Upper lobe of left lung (tissue), 6 donors: Measurements from ENCODE around the gene PHF20. TPM values are rescaled to one million over a fixed set of nuclear protein-coding genes. Genes with fewer than 3 reads are reported as not detected.
"Not testable (repeated sequence)": the region's sequence is repeated elsewhere in the genome, so short reads cannot be mapped to it uniquely, and the experiment has no call there.

ENCODE experiments used
- ATAC-seq, 2 donors: fragments of 200-7000 bp; cut with Tn5 transposase; one replicate each; pipeline ENCODE4 v1.9.1; 2022; ENCODE audit warnings: mild to moderate bottlenecking in 2 of 2, moderate library complexity in 2 of 2; ENCODE audit not compliant: low FRiP score in 2 of 2
- DNase-seq, 2 donors: peaks; one replicate each; pipeline ENCODE4 v3.0.0-alpha.2; 2019 to 2020
- H3K27ac ChIP-seq, 4 donors: fragments of 200-600 bp; sonication (generic); one replicate each; pipeline ENCODE4 v1.5.1; 2016 to 2019
- H3K27me3 ChIP-seq, 4 donors: fragments of 200-600 bp; sonication (generic); one replicate each; pipeline ENCODE4 v1.5.1; 2017 to 2019
- H3K36me3 ChIP-seq, 4 donors: fragments of 200-600 bp; sonication (generic); one replicate each; pipeline ENCODE4 v1.5.1; 2016 to 2019
- H3K4me1 ChIP-seq, 4 donors: fragments of 200-600 bp; sonication (generic); one replicate each; pipeline ENCODE4 v1.5.1; 2018 to 2019
- H3K4me3 ChIP-seq, 4 donors: fragments of 200-600 bp; sonication (generic); one replicate each; pipeline ENCODE4 v1.5.1; 2017 to 2019; ENCODE audit warnings: mild to moderate bottlenecking in 2 of 4, moderate library complexity in 1 of 4
- H3K9me3 ChIP-seq, 4 donors: fragments of 200-600 bp; sonication (generic); one replicate each; pipeline ENCODE4 v1.5.1; 2018 to 2019
- EP300 ChIP-seq, 4 donors: sonication (generic); formaldehyde crosslinking; IDR thresholded peaks; one replicate each; pipeline ENCODE4 v1.5.1; 2017; ENCODE audit warnings: antibody characterized with exemption in 4 of 4, control low read depth in 2 of 4
- POLR2A ChIP-seq, 4 donors: fragments of 450-650 bp; IDR thresholded peaks; one replicate each; pipeline ENCODE4 v1.5.1; 2016 to 2017; ENCODE audit warnings: antibody characterized with exemption in 4 of 4, mild to moderate bottlenecking in 2 of 4
- POLR2AphosphoS5 ChIP-seq, 2 donors: sonication (generic); formaldehyde crosslinking; IDR thresholded peaks; one replicate each; pipeline ENCODE4 v1.5.1; 2017; ENCODE audit warnings: antibody characterized with exemption in 2 of 2
- WGBS, 2 donors: methylation state at CpG; one replicate each; pipeline ENCODE4 v1.1.5; 2017 to 2018; 5-methylcytosine and 5-hydroxymethylcytosine counted together
- total RNA-seq, 6 donors: library from RNA; depleted of rRNA in 4 of 6; stranded (reverse); fragments of >200 nt in 4 of 6; gene quantifications; one replicate each; pipeline versions ENCODE4 v1.1.0 to v1.2.1, GENCODE V29; 2016 to 2021
- TF ChIP-seq, protein P1 (sequence below), 6 experiments: fragments of 450-650 bp in 4 of 6; fragments of 200-600 bp in 2 of 6; sonication (generic) in 2 of 6; IDR thresholded peaks; one replicate each; pipeline ENCODE4 v1.5.1; 2016 to 2019; ENCODE audit warnings: antibody characterized with exemption in 6 of 6
- donor health status: DM: no; HTN: no; CAD: no; lungs with moderate emphysema.
- donor health status: DM: no; HTN: yes; CAD: no; lungs with severe emphysema.

Gene PHF20
- total RNA-seq, 6 donors from 2014 or later: 29.9 to 65.9 (median 42.5) TPM

DNA sequence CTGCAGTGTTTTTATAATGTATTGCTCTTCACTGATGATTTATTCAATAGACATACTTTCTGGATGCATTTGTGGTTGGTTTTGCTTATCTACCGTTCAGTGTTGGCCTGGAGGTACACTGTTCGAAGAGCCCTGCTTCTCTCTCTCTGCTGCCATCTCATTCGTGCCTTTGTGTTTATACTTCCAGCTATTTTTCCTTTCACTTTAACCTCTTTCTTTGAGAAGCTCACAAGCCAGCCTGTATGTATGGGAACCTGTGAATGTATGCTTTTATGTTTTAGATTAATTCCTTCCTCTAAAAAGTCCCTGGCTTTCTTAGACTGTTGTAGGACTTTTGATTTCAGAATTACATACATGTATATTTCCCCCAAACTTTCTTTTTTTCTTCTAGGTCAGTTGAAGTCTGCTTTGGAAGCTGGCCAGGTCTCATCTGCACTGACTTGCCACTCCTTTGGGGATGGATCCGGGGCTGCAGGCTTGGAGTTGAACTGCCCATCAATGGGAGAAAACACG is 99.5 kb downstream of the PHF20 start:
- no peaks in the 10 kb centered on the region for H3K27me3 ChIP-seq
- H3K36me3 ChIP-seq: peaks cover 0 to 15% (median 4%) of the 10 kb centered on the region in 4 donors
- H3K4me3 ChIP-seq: no peak overlapping the region
- no peak for TF ChIP-seq POLR2AphosphoS5 (IDR thresholded peaks at IDR 0.05)
- TF ChIP-seq POLR2A (IDR thresholded peaks at IDR 0.05): no peak
- TF ChIP-seq EP300 (IDR thresholded peaks at IDR 0.05): no peak
- TF ChIP-seq, protein P1, sequence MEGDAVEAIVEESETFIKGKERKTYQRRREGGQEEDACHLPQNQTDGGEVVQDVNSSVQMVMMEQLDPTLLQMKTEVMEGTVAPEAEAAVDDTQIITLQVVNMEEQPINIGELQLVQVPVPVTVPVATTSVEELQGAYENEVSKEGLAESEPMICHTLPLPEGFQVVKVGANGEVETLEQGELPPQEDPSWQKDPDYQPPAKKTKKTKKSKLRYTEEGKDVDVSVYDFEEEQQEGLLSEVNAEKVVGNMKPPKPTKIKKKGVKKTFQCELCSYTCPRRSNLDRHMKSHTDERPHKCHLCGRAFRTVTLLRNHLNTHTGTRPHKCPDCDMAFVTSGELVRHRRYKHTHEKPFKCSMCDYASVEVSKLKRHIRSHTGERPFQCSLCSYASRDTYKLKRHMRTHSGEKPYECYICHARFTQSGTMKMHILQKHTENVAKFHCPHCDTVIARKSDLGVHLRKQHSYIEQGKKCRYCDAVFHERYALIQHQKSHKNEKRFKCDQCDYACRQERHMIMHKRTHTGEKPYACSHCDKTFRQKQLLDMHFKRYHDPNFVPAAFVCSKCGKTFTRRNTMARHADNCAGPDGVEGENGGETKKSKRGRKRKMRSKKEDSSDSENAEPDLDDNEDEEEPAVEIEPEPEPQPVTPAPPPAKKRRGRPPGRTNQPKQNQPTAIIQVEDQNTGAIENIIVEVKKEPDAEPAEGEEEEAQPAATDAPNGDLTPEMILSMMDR (IDR thresholded peaks at IDR 0.05): no peak
- DNase-seq (no peak), ATAC-seq (peak in 1 of 2 donors; percentile 45)
- peak overlapping the region in 2 of 4 donors; percentile 9 to 58 for H3K27ac ChIP-seq
- WGBS, 2 donors: 43 to 48% methylated on average over 5 of the region's 5 CpGs
- H3K9me3 ChIP-seq: no peaks in the 10 kb centered on the region
- H3K4me1 ChIP-seq: peaks cover 0 to 4% (median 0%) of the 10 kb centered on the region in 4 donors

- peaks cover 0 to 10% (median 4%) of the 10 kb centered on the region in 4 donors for H3K36me3 ChIP-seq
- TF ChIP-seq POLR2A (IDR thresholded peaks at IDR 0.05): no peak
- no peak for TF ChIP-seq EP300 (IDR thresholded peaks at IDR 0.05)
- TF ChIP-seq POLR2AphosphoS5 (IDR thresholded peaks at IDR 0.05): no peak
- TF ChIP-seq, protein P1 (IDR thresholded peaks at IDR 0.05): no peak
- H3K9me3 ChIP-seq: no peaks in the 10 kb centered on the region
- no peak for ATAC-seq
- H3K4me1 ChIP-seq: peaks cover 0 to 2% (median 0%) of the 10 kb centered on the region in 4 donors
- no peaks in the 10 kb centered on the region for H3K27me3 ChIP-seq
- no peak overlapping the region for H3K4me3 ChIP-seq
- H3K27ac ChIP-seq: no peak overlapping the region
- WGBS, 2 donors: 88 to 91% methylated on average over 3 of the region's 3 CpGs
- DNase-seq: no peak
Observed at GRCh38 chr20:35876033-35876320, 104.2 kb downstream of the PHF20 start.

GRCh38 chr20:35877611-35878010 is 105.8 kb downstream of the PHF20 start:
- TF ChIP-seq POLR2A (IDR thresholded peaks at IDR 0.05): no peak
- DNase-seq (no peak), ATAC-seq (no peak)
- Histone ChIP-seq H3K27me3 (no peaks in the 10 kb centered on the region), H3K9me3 (no peaks in the 10 kb centered on the region), H3K36me3 (peaks cover 0 to 10% (median 2%) of the 10 kb centered on the region in 4 donors), H3K4me3 (no peak overlapping the region), H3K27ac (no peak overlapping the region), H3K4me1 (no peaks in the 10 kb centered on the region)
- 76 to 92% methylated on average over 2 of the region's 2 CpGs for WGBS, 2 donors

DNA sequence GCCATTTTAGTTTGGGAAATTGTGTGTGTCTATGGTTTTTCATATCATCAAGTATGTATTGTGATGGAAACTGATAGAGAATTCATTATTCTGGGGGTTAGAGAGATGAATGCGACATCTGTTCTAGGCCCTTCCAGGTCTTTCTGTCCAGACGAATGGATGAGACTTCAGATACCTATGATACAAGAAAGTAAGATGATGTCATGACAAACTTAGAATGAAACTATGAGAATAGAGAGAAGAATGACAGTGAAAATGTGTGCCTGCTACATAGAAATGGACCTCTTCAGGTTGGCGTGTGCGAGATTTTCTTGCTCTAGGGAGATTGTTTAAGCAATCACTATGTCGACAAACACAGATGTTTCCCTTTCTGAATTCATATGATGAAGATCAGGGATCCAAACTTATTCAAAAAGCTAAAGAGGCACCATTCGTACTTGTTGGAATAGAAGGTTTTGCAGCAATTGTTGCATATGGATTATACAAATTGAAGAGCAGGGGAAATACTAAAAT is 106.4 kb downstream of the PHF20 start:
- DNase-seq: no peak
- Histone ChIP-seq H3K27me3 (no peaks in the 10 kb centered on the region), H3K4me3 (no peak overlapping the region), H3K36me3 (peaks cover 0 to 10% (median 2%) of the 10 kb centered on the region in 4 donors), H3K4me1 (no peaks in the 10 kb centered on the region), H3K9me3 (no peaks in the 10 kb centered on the region), H3K27ac (no peak overlapping the region)
- no peak for ATAC-seq
- 63 to 97% methylated on average over 6 of the region's 6 CpGs for WGBS, 2 donors
- no peak for TF ChIP-seq EP300 (IDR thresholded peaks at IDR 0.05)
- no peak for TF ChIP-seq POLR2A (IDR thresholded peaks at IDR 0.05)
- TF ChIP-seq, protein P1 (IDR thresholded peaks at IDR 0.05): no peak
- no peak for TF ChIP-seq POLR2AphosphoS5 (IDR thresholded peaks at IDR 0.05)

DNA sequence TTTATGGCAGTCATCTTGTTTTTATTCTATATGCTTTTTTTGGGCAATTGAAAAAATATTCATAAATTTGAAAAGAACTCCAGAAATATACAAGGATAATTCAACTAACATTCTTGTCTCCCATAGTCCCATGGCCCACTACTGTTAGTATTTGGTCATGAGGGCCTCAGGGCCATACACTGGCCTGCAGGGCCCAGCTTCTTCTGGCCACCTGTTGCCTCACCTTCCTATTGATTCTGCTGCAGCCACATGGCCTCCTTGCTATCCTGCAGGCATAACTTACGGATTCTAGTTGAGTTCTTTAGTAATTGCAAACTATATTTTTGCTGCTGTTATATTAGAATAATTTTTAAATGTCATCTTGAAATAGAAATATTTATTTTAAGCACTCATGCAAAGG is 109.9 kb downstream of the PHF20 start:
- ATAC-seq (no peak), DNase-seq (no peak)
- peaks cover 0 to 12% (median 4%) of the 10 kb centered on the region in 4 donors for H3K4me1 ChIP-seq
- peaks cover 0 to 1% (median 0%) of the 10 kb centered on the region in 4 donors for H3K36me3 ChIP-seq
- no peak overlapping the region for H3K27ac ChIP-seq
- TF ChIP-seq, protein P1 (IDR thresholded peaks at IDR 0.05): no peak
- TF ChIP-seq POLR2A (IDR thresholded peaks at IDR 0.05) (no peak), POLR2AphosphoS5 (IDR thresholded peaks at IDR 0.05) (no peak)
- 93 to 97% methylated on average over 1 of the region's 1 CpG for WGBS, 2 donors
- no peak overlapping the region for H3K4me3 ChIP-seq
- no peaks in the 10 kb centered on the region for H3K27me3 ChIP-seq
- H3K9me3 ChIP-seq: no peaks in the 10 kb centered on the region

DNA sequence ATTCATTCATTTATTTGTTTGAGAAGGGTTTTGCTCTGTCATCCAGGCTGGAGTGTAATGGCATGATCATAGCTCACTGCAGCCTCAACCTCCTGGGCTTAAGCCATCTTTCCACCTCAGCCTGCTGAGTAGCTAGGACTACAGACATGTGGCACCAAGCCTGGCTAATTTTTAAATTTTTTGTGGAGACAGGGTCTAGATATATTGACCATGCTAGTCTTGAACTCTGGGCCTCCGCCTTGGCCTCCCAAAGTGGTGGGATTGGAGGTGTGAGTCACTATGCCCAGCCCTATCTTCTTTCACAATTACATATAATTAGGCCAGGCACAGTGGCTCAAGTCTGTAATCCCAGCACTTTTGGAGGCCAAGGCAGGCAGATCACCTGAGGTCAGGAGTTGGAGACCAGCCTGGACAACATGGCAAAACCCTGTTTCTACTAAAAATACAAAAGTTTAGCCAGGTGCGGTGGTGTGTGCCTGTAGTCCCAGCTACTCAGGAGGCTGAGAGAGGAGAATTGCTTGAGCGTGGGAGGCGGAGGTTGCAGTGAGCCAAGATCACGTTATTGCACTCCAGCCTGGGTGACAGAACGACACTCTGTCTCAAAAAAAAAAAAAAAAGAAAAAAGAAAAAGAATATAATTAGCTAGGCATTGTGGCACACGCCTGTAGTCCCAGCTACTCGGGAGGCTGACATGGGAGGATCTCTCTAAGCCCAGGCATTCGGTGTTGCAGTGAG is 110.8 kb downstream of the PHF20 start:
- DNase-seq, H3K27me3 ChIP-seq, H3K36me3 ChIP-seq, H3K27ac ChIP-seq, ATAC-seq, H3K9me3 ChIP-seq, H3K4me3 ChIP-seq: not testable (repeated sequence)
- peaks cover 0 to 12% (median 4%) of the 10 kb centered on the region in 4 donors for H3K4me1 ChIP-seq
- 96% methylated on average over 9 of the region's 9 CpGs for WGBS, 2 donors
